Measurements from ENCODE around the gene PTGFRN.

PTGFRN gene

DNA sequence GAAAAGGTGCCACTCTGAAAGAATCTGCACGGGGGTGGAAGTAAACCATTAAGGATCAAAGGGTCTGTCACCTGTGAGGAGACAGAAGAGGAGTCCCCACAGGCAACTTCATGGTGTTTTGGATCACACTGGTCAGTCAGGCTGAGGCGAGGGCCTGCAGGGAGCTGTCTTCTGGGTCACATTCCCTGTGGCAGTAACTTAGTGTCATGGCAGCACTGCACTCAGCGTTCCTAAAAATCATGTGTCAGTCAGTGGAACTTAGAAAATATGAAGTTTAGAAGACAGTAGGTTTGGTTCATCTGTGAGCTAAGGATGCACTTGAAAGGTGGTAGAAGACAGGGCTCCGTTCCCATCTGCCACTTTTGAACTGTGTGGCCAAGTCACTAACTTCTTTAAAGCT lies 48.4 kb downstream of the PTGFRN start:
- no peaks in the 10 kb centered on the region for H3K27me3 ChIP-seq (ENCODE audit: insufficient read depth, poor library complexity, severe bottlenecking)
- TF ChIP-seq CTCF (IDR thresholded peaks at IDR 0.05; ENCODE audit: poor library complexity, severe bottlenecking), result no peak
- ATAC-seq (ENCODE audit: low read depth), result no peak
- H3K27ac ChIP-seq (ENCODE audit: poor library complexity, severe bottlenecking), result no peak overlapping the region
- peaks cover 67% of the 10 kb centered on the region for H3K36me3 ChIP-seq (ENCODE audit: low read depth)
- no peak overlapping the region for H3K4me3 ChIP-seq (ENCODE audit: severe bottlenecking)
- no peaks in the 10 kb centered on the region for H3K9me3 ChIP-seq (ENCODE audit: severe bottlenecking)
- no peaks in the 10 kb centered on the region for H3K4me1 ChIP-seq (ENCODE audit: insufficient read depth, poor library complexity, severe bottlenecking)
- no peak for DNase-seq (ENCODE audit: low spot score)

GRCh38 chr1:116958977-116959376 lies 49.3 kb downstream of the PTGFRN start:
- no peak overlapping the region for H3K27ac ChIP-seq (ENCODE audit: poor library complexity, severe bottlenecking)
- H3K4me1 ChIP-seq (ENCODE audit: insufficient read depth, poor library complexity, severe bottlenecking), result no peaks in the 10 kb centered on the region
- no peak for TF ChIP-seq CTCF (IDR thresholded peaks at IDR 0.05; ENCODE audit: poor library complexity, severe bottlenecking)
- no peak for DNase-seq (ENCODE audit: low spot score)
- ATAC-seq (ENCODE audit: low read depth), result no peak
- no peaks in the 10 kb centered on the region for H3K27me3 ChIP-seq (ENCODE audit: insufficient read depth, poor library complexity, severe bottlenecking)
- H3K36me3 ChIP-seq (ENCODE audit: low read depth), result peaks cover 64% of the 10 kb centered on the region
- no peak overlapping the region for H3K4me3 ChIP-seq (ENCODE audit: severe bottlenecking)
- no peaks in the 10 kb centered on the region for H3K9me3 ChIP-seq (ENCODE audit: severe bottlenecking)

DNA sequence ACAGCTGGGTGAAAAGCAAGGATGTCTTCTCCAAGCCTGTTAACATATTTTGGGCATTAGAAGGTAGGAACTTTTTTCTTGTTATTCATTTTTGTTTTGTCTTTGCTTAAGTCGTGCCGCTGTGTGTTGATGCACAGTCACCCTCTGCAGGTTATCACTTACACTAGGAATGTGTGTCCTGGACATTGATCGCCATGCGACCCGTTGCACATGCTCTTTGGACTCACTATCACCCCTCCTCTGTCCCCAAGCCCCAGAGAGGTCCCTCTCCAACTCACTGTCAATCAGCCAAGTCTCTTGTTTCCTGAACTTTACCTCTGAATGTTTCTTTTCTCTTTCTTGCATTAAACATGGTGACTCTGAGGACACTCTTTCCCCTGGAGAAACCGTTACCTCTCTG lies 51.9 kb downstream of the PTGFRN start:
- H3K36me3 ChIP-seq (ENCODE audit: low read depth), result peaks cover 68% of the 10 kb centered on the region
- no peak overlapping the region for H3K27ac ChIP-seq (ENCODE audit: poor library complexity, severe bottlenecking)
- ATAC-seq (ENCODE audit: low read depth), result no peak
- H3K4me1 ChIP-seq (ENCODE audit: insufficient read depth, poor library complexity, severe bottlenecking), result no peaks in the 10 kb centered on the region
- TF ChIP-seq CTCF (IDR thresholded peaks at IDR 0.05; ENCODE audit: poor library complexity, severe bottlenecking), result no peak
- no peak overlapping the region for H3K4me3 ChIP-seq (ENCODE audit: severe bottlenecking)
- no peaks in the 10 kb centered on the region for H3K9me3 ChIP-seq (ENCODE audit: severe bottlenecking)
- DNase-seq (ENCODE audit: low spot score), result no peak
- no peaks in the 10 kb centered on the region for H3K27me3 ChIP-seq (ENCODE audit: insufficient read depth, poor library complexity, severe bottlenecking)

GRCh38 chr1:116962987-116963639 lies 53.4 kb downstream of the PTGFRN start:
- Histone ChIP-seq H3K4me1 (ENCODE audit: insufficient read depth, poor library complexity, severe bottlenecking) (no peaks in the 10 kb centered on the region), H3K9me3 (ENCODE audit: severe bottlenecking) (no peaks in the 10 kb centered on the region), H3K27ac (ENCODE audit: poor library complexity, severe bottlenecking) (no peak overlapping the region), H3K4me3 (ENCODE audit: severe bottlenecking) (no peak overlapping the region), H3K36me3 (ENCODE audit: low read depth) (peaks cover 73% of the 10 kb centered on the region), H3K27me3 (ENCODE audit: insufficient read depth, poor library complexity, severe bottlenecking) (no peaks in the 10 kb centered on the region)
- DNase-seq (ENCODE audit: low spot score), result no peak
- TF ChIP-seq CTCF (IDR thresholded peaks at IDR 0.05; ENCODE audit: poor library complexity, severe bottlenecking), result no peak
- ATAC-seq (ENCODE audit: low read depth), result no peak

DNA sequence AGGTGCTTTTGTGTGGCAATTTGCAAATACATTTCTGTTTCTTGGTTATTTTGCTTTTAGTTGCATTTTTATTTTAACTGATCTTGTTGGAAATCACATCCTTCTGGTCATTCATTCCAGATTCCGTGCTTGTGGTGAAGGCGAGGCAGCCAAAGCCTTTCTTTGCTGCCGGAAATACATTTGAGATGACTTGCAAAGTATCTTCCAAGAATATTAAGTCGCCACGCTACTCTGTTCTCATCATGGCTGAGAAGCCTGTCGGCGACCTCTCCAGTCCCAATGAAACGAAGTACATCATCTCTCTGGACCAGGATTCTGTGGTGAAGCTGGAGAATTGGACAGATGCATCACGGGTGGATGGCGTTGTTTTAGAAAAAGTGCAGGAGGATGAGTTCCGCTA lies 57.1 kb downstream of the PTGFRN start:
- no peaks in the 10 kb centered on the region for H3K9me3 ChIP-seq (ENCODE audit: severe bottlenecking)
- no peaks in the 10 kb centered on the region for H3K27me3 ChIP-seq (ENCODE audit: insufficient read depth, poor library complexity, severe bottlenecking)
- no peak for ATAC-seq (ENCODE audit: low read depth)
- TF ChIP-seq CTCF (IDR thresholded peaks at IDR 0.05; ENCODE audit: poor library complexity, severe bottlenecking), result no peak
- H3K36me3 ChIP-seq (ENCODE audit: low read depth), result peaks cover 67% of the 10 kb centered on the region
- peaks cover 6% of the 10 kb centered on the region for H3K4me1 ChIP-seq (ENCODE audit: insufficient read depth, poor library complexity, severe bottlenecking)
- no peak for DNase-seq (ENCODE audit: low spot score)
- no peak overlapping the region for H3K4me3 ChIP-seq (ENCODE audit: severe bottlenecking)
- H3K27ac ChIP-seq (ENCODE audit: poor library complexity, severe bottlenecking), result no peak overlapping the region

Measured in RWPE2 (cell line).